Caco-2 (cell line): ENCODE data around the gene DSTN. TPM values are rescaled to one million over a fixed set of nuclear protein-coding genes. Genes with fewer than 3 reads are reported as not detected.

Source experiments
- BruUV-seq: library from RNA; stranded (reverse); fragments of 400-500 nt; replicated peaks from 2 replicates; lab custom pipeline; 2021; lab: Mats Ljungman, UMichigan
- CTCF ChIA-PET: fragments of 300-600 bp; sonication (Branson Sonifier 250); formaldehyde crosslinking; loops from one replicate; lab custom pipeline; 2022; ENCODE audit warnings: antibody characterized with exemption; lab: Charles Lee
- POLR2A ChIA-PET: fragments of 300-600 bp; sonication (Branson Sonifier 250); formaldehyde crosslinking; loops from one replicate; lab custom pipeline; 2022; ENCODE audit warnings: antibody characterized with exemption; lab: Charles Lee
- DNase-seq, 2 experiments: peaks; one replicate each; pipeline versions ENCODE4 v3.0.0 to v3.0.0-alpha.2; 2020 to 2022
- H3K27me3 ChIP-seq: replicated peaks from 2 replicates; pipeline ENCODE4 v1.6.0; 2011; ENCODE audit warnings: low read length; ENCODE audit not compliant: control insufficient read depth, insufficient read depth
- H3K36me3 ChIP-seq: 2 replicates; pipeline ENCODE4 v1.5.1; 2011; ENCODE audit warnings: low read length; ENCODE audit not compliant: control insufficient read depth, insufficient read depth
- H3K4me1 ChIP-seq: fragments of 250-450 bp; sonication (Bioruptor Pico); 2 replicates; pipeline ENCODE4 v1.5.1; 2020; ENCODE audit warnings: mild to moderate bottlenecking
- H3K4me3 ChIP-seq: 2 replicates; pipeline ENCODE4 v1.5.1; 2011; ENCODE audit warnings: low read depth, mild to moderate bottlenecking, control low read depth, low read length
- H3K9me3 ChIP-seq: fragments of 250-450 bp; sonication (Bioruptor Pico); 2 replicates; pipeline ENCODE4 v1.5.1; 2020; ENCODE audit warnings: mild to moderate bottlenecking, moderate library complexity
- H3K27ac Mint-ChIP-seq: one replicate; pipeline ENCODE4 v1.8.0; 2022; ENCODE audit warnings: mixed read lengths; ENCODE audit not compliant: unreplicated experiment
- H3K27me3 Mint-ChIP-seq: one replicate; pipeline ENCODE4 v1.8.0; 2022; ENCODE audit warnings: mixed read lengths; ENCODE audit not compliant: insufficient read depth, unreplicated experiment
- H3K36me3 Mint-ChIP-seq: one replicate; pipeline ENCODE4 v1.8.0; 2022; ENCODE audit warnings: mild to moderate bottlenecking, mixed read lengths; ENCODE audit not compliant: insufficient read depth, unreplicated experiment
- H3K4me1 Mint-ChIP-seq: one replicate; pipeline ENCODE4 v1.8.0; 2022; ENCODE audit warnings: low read depth, mixed read lengths; ENCODE audit not compliant: unreplicated experiment
- H3K4me3 Mint-ChIP-seq: one replicate; pipeline ENCODE4 v1.8.0; 2022; ENCODE audit warnings: mild to moderate bottlenecking, moderate library complexity, mixed read lengths; ENCODE audit not compliant: unreplicated experiment
- H3K9me3 Mint-ChIP-seq: one replicate; pipeline ENCODE4 v1.8.0; 2022; ENCODE audit warnings: mixed read lengths; ENCODE audit not compliant: unreplicated experiment
- CTCF ChIP-seq, 2 experiments: fragments of 200-600 bp in 1 of 2; IDR thresholded peaks; 1 replicate in 1 of 2; 2 replicates in 1 of 2; pipeline versions ENCODE4 v1.5.1 to v1.8.0; 2011 to 2022; ENCODE audit warnings: antibody characterized with exemption in 1 of 2, control low read depth in 1 of 2, inconsistent platforms in 1 of 2, low read depth in 1 of 2, low read length in 1 of 2, mild to moderate bottlenecking in 1 of 2, moderate library complexity in 1 of 2; ENCODE audit not compliant: insufficient read depth in 1 of 2, severe bottlenecking in 1 of 2, unreplicated experiment in 1 of 2
- intact Hi-C: fragments of 100-400 bp; cut with micrococcal nuclease; formaldehyde crosslinking; loops from one replicate; pipeline ENCODE4 v1.10.0; 2022; ENCODE audit not compliant: unreplicated experiment
- total RNA-seq: library from RNA; stranded (reverse); gene quantifications from 2 replicates; pipeline ENCODE4 v1.2.3, GENCODE V29; 2022

Gene DSTN
- total RNA-seq, 1 experiment from 2014 or later = 318 TPM

DNA sequence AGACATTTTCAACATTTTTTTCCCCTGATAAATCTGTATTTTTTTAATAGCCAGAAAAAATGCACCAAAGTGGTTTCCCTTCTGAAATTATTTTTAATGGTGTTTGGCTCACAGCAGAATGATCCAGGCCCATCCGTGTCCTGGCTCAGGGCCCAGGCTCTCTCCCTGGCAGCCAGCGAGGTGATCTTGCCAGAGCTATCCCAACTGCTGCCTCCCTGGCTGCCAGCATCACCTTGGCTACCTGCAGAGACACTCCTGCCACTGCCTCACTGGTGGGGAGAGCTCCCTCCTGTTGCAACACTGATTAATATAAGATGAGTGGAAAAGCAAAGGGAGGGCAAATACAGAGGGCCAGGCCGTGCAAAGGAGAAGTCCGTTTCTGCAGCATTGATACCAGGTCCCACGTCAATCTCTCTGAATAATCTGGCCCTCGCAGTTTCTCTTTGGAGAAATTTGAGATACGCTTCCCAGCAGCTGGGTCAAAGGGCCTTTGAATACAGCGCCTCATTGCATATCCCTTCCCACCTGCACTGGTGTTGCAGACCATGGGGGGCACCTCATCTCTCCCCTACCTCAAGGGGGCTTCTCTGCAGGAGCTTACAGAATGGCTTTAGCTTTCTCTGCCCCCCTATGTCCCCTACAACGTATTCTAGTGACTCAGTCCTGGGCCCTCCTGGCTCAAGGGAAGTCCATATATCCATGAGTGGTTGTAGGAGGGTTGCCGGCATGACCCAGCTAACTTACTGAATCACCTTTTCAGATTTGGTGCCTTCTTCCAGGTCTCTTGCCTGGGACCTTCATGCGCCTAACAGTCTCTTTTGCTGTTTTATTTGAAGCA, 12.8 kb upstream of the DSTN start:
- H3K4me1 ChIP-seq = peaks cover 17% of the 10 kb centered on the region
- H3K4me3 ChIP-seq = no peak overlapping the region

DNA sequence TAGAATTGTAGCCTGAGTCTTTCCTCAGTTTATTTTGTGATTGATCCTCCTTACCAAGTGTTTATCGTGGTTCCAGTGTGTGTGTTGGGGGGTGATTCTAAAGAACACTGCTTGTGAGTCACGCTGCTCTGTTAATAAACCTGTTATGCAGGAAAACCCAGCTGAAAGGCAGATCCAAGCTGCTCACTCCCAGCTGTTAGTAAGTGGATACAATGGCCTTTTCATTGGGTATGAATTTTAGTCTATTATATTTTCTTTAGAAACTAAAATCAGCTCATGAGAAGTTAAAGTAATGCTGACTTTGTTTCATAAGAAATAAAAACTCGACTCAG, 12.2 kb upstream of the DSTN start:
- POLR2A ChIA-PET = interaction anchor here (1.5 to 1.9 kb wide), 2 partner anchors 12 to 14 kb away, joined by 6 read pairs; partner anchors contain the start of gene DSTN
- Histone ChIP-seq H3K36me3 (no peaks in the 10 kb centered on the region), H3K9me3 (no peaks in the 10 kb centered on the region), H3K27me3 (no peaks in the 10 kb centered on the region), H3K4me3 (no peak overlapping the region), H3K4me1 (peaks cover 17% of the 10 kb centered on the region)
- BruUV-seq = no TSS peak
- H3K9me3 Mint-ChIP-seq = no peaks in the 10 kb centered on the region
- peak overlapping the region; percentile 15 for H3K4me3 Mint-ChIP-seq
- intact Hi-C loops = loop anchor here (1.0 kb wide), 1 partner anchor 12 kb away; no protein-coding TSS in a partner anchor
- CTCF ChIA-PET = interaction anchor here (0.6 to 1.0 kb wide), 2 partner anchors 18 to 1082 kb away, joined by 3 read pairs; no protein-coding TSS in a partner anchor
- peak in 1 of 2 experiments; percentile 41 for DNase-seq
- H3K36me3 Mint-ChIP-seq = no peaks in the 10 kb centered on the region
- H3K4me1 Mint-ChIP-seq = peaks cover 7% of the 10 kb centered on the region
- H3K27me3 Mint-ChIP-seq = no peaks in the 10 kb centered on the region
- TF ChIP-seq CTCF (IDR thresholded peaks at IDR 0.05; ENCODE audit: insufficient read depth in 1 of 2, low read depth in 1 of 2, low read length in 1 of 2, severe bottlenecking in 1 of 2, unreplicated experiment in 1 of 2) = no peak
- peak overlapping the region; percentile 50 for H3K27ac Mint-ChIP-seq

More for the DNA sequence above, 12.8 kb upstream of the DSTN start:
- intact Hi-C loops = no loop called here
- no peak for DNase-seq
- H3K4me3 Mint-ChIP-seq = peak overlapping the region; percentile 15
- H3K36me3 ChIP-seq = no peaks in the 10 kb centered on the region
- peak overlapping the region; percentile 50 for H3K27ac Mint-ChIP-seq
- H3K9me3 ChIP-seq = no peaks in the 10 kb centered on the region
- H3K27me3 ChIP-seq = no peaks in the 10 kb centered on the region
- H3K9me3 Mint-ChIP-seq = no peaks in the 10 kb centered on the region
- CTCF ChIA-PET = interaction anchor here (0.6 to 1.0 kb wide), 2 partner anchors 17 to 1082 kb away, joined by 3 read pairs; no protein-coding TSS in a partner anchor
- BruUV-seq = no TSS peak
- no peaks in the 10 kb centered on the region for H3K27me3 Mint-ChIP-seq
- H3K4me1 Mint-ChIP-seq = peaks cover 7% of the 10 kb centered on the region
- no peaks in the 10 kb centered on the region for H3K36me3 Mint-ChIP-seq
- TF ChIP-seq CTCF (IDR thresholded peaks at IDR 0.05; ENCODE audit: insufficient read depth in 1 of 2, low read depth in 1 of 2, low read length in 1 of 2, severe bottlenecking in 1 of 2, unreplicated experiment in 1 of 2) = no peak
- POLR2A ChIA-PET = interaction anchor here (1.5 to 1.9 kb wide), 2 partner anchors 13 to 15 kb away, joined by 6 read pairs; partner anchors contain the start of gene DSTN

GRCh38 chr20:17558154-17558940, 11.5 kb upstream of the DSTN start:
- H3K4me3 Mint-ChIP-seq = no peak overlapping the region

More at GRCh38 chr20:17558154-17558940, 11.5 kb upstream of the DSTN start:
- H3K36me3 ChIP-seq = no peaks in the 10 kb centered on the region
- H3K4me3 ChIP-seq = no peak overlapping the region
- no peaks in the 10 kb centered on the region for H3K27me3 ChIP-seq
- no peaks in the 10 kb centered on the region for H3K27me3 Mint-ChIP-seq
- intact Hi-C loops = loop anchor here (1.0 kb wide), 1 partner anchor 11 kb away; no protein-coding TSS in a partner anchor
- H3K36me3 Mint-ChIP-seq = no peaks in the 10 kb centered on the region
- BruUV-seq = no TSS peak
- H3K4me1 Mint-ChIP-seq = peaks cover 7% of the 10 kb centered on the region
- H3K9me3 Mint-ChIP-seq = no peaks in the 10 kb centered on the region
- POLR2A ChIA-PET = interaction anchor here (0.7 to 1.9 kb wide), 3 partner anchors 11 to 14 kb away, joined by 4 to 6 read pairs (median 6); partner anchors contain the start of gene DSTN
- peak overlapping the region; percentile 53 for H3K27ac Mint-ChIP-seq
- no peaks in the 10 kb centered on the region for H3K9me3 ChIP-seq
- TF ChIP-seq CTCF (IDR thresholded peaks at IDR 0.05; ENCODE audit: insufficient read depth in 1 of 2, low read depth in 1 of 2, low read length in 1 of 2, severe bottlenecking in 1 of 2, unreplicated experiment in 1 of 2) = no peak
- peaks cover 17% of the 10 kb centered on the region for H3K4me1 ChIP-seq
- CTCF ChIA-PET = interaction anchor here (0.6 to 1.0 kb wide), 2 partner anchors 19 to 1083 kb away, joined by 3 read pairs; no protein-coding TSS in a partner anchor
- DNase-seq = no peak
